HL-60 (cell line): ENCODE results near the gene CAMK2D.

Experiments used
- DNase-seq, 2 experiments: peaks; one replicate each; pipeline ENCODE4 v3.0.0-alpha.2; 2010 to 2020; ENCODE audit warnings: low read depth in 1 of 2, low spot score in 1 of 2
- H3K27ac ChIP-seq: fragments of 250-450 bp; sonication (Bioruptor Pico); replicated peaks from 2 replicates; pipeline ENCODE4 v1.5.1; 2020; ENCODE audit warnings: mild to moderate bottlenecking, moderate library complexity
- H3K27me3 ChIP-seq: fragments of 250-450 bp; sonication (Bioruptor Pico); 2 replicates; pipeline ENCODE4 v1.5.1; 2021; ENCODE audit warnings: mild to moderate bottlenecking, moderate library complexity; ENCODE audit not compliant: insufficient read depth, poor library complexity, severe bottlenecking
- H3K4me3 ChIP-seq: replicated peaks from 2 replicates; pipeline ENCODE4 v1.5.1; 2011; ENCODE audit warnings: mild to moderate bottlenecking, control low read depth, low read length; ENCODE audit not compliant: insufficient read depth
- GABPA ChIP-seq: IDR thresholded peaks from 2 replicates; pipeline ENCODE4 v1.6.1; 2012; ENCODE audit warnings: low read depth
- POLR2AphosphoS5 ChIP-seq: IDR thresholded peaks from 2 replicates; pipeline ENCODE4 v1.6.1; 2012; ENCODE audit warnings: low read depth
- SPI1 ChIP-seq: IDR thresholded peaks from 2 replicates; pipeline ENCODE4 v1.6.1; 2012; ENCODE audit warnings: low read depth, mild to moderate bottlenecking, borderline replicate concordance
- TF ChIP-seq, protein P1 (sequence below): IDR thresholded peaks from 2 replicates; pipeline ENCODE4 v1.6.1; 2012; ENCODE audit warnings: low read depth; ENCODE audit not compliant: insufficient replicate concordance
- TF ChIP-seq, protein P2 (sequence below): IDR thresholded peaks from one replicate; pipeline ENCODE4 v1.5.1; 2011; ENCODE audit warnings: low read length, control low read depth, inconsistent platforms; ENCODE audit not compliant: insufficient read depth

Gene CAMK2D

GRCh38 chr4:113645288-113645687, 116.2 kb downstream of the CAMK2D start:
- H3K27ac ChIP-seq, result no peak overlapping the region
- H3K27me3 ChIP-seq, result no peaks in the 10 kb centered on the region
- H3K4me3 ChIP-seq, result no peak overlapping the region
- DNase-seq, result no peak
- TF ChIP-seq POLR2AphosphoS5 (no peak), SPI1 (no peak), GABPA (no peak)
- TF ChIP-seq, protein P1, sequence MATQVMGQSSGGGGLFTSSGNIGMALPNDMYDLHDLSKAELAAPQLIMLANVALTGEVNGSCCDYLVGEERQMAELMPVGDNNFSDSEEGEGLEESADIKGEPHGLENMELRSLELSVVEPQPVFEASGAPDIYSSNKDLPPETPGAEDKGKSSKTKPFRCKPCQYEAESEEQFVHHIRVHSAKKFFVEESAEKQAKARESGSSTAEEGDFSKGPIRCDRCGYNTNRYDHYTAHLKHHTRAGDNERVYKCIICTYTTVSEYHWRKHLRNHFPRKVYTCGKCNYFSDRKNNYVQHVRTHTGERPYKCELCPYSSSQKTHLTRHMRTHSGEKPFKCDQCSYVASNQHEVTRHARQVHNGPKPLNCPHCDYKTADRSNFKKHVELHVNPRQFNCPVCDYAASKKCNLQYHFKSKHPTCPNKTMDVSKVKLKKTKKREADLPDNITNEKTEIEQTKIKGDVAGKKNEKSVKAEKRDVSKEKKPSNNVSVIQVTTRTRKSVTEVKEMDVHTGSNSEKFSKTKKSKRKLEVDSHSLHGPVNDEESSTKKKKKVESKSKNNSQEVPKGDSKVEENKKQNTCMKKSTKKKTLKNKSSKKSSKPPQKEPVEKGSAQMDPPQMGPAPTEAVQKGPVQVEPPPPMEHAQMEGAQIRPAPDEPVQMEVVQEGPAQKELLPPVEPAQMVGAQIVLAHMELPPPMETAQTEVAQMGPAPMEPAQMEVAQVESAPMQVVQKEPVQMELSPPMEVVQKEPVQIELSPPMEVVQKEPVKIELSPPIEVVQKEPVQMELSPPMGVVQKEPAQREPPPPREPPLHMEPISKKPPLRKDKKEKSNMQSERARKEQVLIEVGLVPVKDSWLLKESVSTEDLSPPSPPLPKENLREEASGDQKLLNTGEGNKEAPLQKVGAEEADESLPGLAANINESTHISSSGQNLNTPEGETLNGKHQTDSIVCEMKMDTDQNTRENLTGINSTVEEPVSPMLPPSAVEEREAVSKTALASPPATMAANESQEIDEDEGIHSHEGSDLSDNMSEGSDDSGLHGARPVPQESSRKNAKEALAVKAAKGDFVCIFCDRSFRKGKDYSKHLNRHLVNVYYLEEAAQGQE, result no peak
- TF ChIP-seq, protein P2, sequence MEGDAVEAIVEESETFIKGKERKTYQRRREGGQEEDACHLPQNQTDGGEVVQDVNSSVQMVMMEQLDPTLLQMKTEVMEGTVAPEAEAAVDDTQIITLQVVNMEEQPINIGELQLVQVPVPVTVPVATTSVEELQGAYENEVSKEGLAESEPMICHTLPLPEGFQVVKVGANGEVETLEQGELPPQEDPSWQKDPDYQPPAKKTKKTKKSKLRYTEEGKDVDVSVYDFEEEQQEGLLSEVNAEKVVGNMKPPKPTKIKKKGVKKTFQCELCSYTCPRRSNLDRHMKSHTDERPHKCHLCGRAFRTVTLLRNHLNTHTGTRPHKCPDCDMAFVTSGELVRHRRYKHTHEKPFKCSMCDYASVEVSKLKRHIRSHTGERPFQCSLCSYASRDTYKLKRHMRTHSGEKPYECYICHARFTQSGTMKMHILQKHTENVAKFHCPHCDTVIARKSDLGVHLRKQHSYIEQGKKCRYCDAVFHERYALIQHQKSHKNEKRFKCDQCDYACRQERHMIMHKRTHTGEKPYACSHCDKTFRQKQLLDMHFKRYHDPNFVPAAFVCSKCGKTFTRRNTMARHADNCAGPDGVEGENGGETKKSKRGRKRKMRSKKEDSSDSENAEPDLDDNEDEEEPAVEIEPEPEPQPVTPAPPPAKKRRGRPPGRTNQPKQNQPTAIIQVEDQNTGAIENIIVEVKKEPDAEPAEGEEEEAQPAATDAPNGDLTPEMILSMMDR, result no peak

- no peak for DNase-seq
- no peak overlapping the region for H3K27ac ChIP-seq
- H3K4me3 ChIP-seq, result no peak overlapping the region
- TF ChIP-seq, protein P2, result no peak
- TF ChIP-seq GABPA (no peak), SPI1 (no peak), POLR2AphosphoS5 (no peak)
- TF ChIP-seq, protein P1, result no peak
- H3K27me3 ChIP-seq, result no peaks in the 10 kb centered on the region
Observed at GRCh38 chr4:113644398-113644797, 117.1 kb downstream of the CAMK2D start.

DNA sequence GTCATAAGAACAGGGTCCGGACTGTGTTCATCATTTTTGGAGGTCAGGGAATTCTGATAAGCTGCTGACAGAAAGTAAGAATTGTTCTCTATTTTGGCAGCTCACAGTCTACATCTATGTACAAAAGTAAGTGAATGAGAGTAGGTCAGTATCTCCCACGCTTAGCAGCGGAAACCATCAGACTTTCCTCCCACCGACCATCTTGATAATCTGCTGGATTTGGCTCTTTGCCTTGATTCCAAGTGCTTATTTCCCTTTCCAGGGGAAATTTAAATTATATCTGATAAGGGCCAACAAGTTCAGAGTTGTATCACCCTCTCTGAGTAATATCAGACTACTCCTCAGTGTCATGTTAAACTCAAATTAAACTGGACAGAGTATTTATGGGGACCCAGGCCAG, 118.0 kb downstream of the CAMK2D start:
- H3K27me3 ChIP-seq, result no peaks in the 10 kb centered on the region
- H3K27ac ChIP-seq, result no peak overlapping the region
- no peak overlapping the region for H3K4me3 ChIP-seq
- TF ChIP-seq GABPA (no peak), POLR2AphosphoS5 (no peak), SPI1 (no peak)
- TF ChIP-seq, protein P1, result no peak
- TF ChIP-seq, protein P2, result no peak
- no peak for DNase-seq
